ENCODE results near the gene DARS2. TPM values are rescaled to one million over a fixed set of nuclear protein-coding genes. Genes with fewer than 3 reads are reported as not detected.

Gene DARS2
- total RNA-seq, 1 donor = 15.6 TPM

DNA sequence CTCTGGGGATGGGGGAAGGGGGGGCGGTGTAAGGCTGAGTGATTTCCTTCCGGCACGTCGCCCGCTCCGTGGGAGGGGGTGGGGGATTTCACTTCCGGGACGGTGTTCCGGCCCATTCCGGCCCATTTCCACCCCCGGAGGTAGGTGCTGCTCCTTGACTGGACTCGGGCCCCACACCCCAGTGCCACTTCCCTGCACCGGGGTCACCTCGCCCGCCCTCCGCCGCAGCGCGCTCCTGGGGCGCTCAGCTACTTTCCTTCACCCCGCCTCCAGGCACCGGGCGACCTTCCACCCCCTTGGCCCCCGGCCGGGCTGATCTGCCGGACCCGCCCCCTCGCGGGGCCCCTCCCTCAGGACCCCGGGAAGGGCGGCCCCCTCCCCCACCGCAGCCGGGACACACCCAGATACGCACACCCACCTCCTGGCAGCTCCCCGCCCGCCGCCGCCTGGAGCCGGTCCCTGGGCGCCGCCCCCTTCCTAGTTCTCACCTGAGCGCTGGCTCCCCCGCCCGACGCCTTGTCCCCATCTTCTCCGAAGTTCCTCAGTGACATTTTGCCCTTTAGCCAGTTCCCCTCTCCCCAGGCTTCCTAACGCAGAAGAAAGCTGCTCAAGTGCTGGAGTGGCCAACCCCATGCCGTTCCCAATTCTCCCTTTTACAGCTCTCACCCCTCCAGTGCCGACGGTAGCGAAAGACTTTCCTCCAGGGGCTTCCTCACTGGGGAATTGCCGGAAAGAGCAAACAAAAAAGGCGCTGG is 44.0 kb downstream of the DARS2 start, which contains the start of gene ZBTB37:
TSS of gene ZBTB37 (plus strand) at position 115 of the 755 bp plus-strand sequence. CDS start 1,846 bp downstream, outside the sequence.
- peak within 1 kb of the TSS; percentile 85 for H3K27ac ChIP-seq (ENCODE audit: low read depth, low read length)
- peak within 1 kb of the TSS; percentile 96 for H3K4me3 ChIP-seq (ENCODE audit: insufficient read depth, low read length)
- H2AFZ ChIP-seq (ENCODE audit: low read length) = peak within 1 kb of the TSS; percentile 61
- H3K4me1 ChIP-seq (ENCODE audit: insufficient read depth, low read length) = peaks cover 20% of the 10 kb centered on the region
- peak; percentile 83 for DNase-seq (ENCODE audit: insufficient read length, low spot score, missing footprints)
- peaks cover 37% of the 10 kb centered on the region for H3K79me2 ChIP-seq (ENCODE audit: insufficient read depth, low read length)
- H3K9me3 ChIP-seq (ENCODE audit: low read depth, low read length) = no peaks in the 10 kb centered on the region
- no peaks in the 10 kb centered on the region for H3K27me3 ChIP-seq (ENCODE audit: insufficient read depth, low read length)
- H4K20me1 ChIP-seq (ENCODE audit: insufficient read depth, low read length) = peaks cover 42% of the 10 kb centered on the region
- TF ChIP-seq, protein P1, sequence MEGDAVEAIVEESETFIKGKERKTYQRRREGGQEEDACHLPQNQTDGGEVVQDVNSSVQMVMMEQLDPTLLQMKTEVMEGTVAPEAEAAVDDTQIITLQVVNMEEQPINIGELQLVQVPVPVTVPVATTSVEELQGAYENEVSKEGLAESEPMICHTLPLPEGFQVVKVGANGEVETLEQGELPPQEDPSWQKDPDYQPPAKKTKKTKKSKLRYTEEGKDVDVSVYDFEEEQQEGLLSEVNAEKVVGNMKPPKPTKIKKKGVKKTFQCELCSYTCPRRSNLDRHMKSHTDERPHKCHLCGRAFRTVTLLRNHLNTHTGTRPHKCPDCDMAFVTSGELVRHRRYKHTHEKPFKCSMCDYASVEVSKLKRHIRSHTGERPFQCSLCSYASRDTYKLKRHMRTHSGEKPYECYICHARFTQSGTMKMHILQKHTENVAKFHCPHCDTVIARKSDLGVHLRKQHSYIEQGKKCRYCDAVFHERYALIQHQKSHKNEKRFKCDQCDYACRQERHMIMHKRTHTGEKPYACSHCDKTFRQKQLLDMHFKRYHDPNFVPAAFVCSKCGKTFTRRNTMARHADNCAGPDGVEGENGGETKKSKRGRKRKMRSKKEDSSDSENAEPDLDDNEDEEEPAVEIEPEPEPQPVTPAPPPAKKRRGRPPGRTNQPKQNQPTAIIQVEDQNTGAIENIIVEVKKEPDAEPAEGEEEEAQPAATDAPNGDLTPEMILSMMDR (IDR thresholded peaks at IDR 0.05; ENCODE audit: extremely low read depth, low read depth, low read length) = no peak
- peak within 1 kb of the TSS; percentile 93 for H3K4me2 ChIP-seq (ENCODE audit: insufficient read depth, low read length)
- H3K36me3 ChIP-seq (ENCODE audit: insufficient read depth, low read length) = peaks cover 52% of the 10 kb centered on the region

DNA sequence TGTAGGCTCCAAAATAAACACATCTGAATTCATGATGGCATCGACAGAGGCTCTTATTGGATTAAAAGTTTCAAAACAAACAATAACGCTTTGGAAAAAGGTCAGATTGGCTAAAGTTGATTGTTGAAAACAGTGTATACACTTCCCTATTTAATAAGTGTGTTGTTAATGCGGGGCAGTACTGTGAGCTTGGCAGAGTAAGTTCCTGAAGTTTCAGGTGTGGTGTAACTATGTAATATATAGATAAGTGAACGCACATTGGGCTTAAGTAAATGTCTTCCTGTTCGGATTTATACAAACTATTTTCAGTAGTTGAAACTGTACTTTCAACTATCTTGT is 44.5 kb downstream of the DARS2 start:
- peak overlapping the region; percentile 93 for H3K4me2 ChIP-seq (ENCODE audit: insufficient read depth, low read length)
- H3K36me3 ChIP-seq (ENCODE audit: insufficient read depth, low read length) = peaks cover 47% of the 10 kb centered on the region
- peaks cover 37% of the 10 kb centered on the region for H3K79me2 ChIP-seq (ENCODE audit: insufficient read depth, low read length)
- peak overlapping the region; percentile 55 for H2AFZ ChIP-seq (ENCODE audit: low read length)
- peak overlapping the region; percentile 16 for H3K27ac ChIP-seq (ENCODE audit: low read depth, low read length)
- TF ChIP-seq, protein P1 (IDR thresholded peaks at IDR 0.05; ENCODE audit: extremely low read depth, low read depth, low read length) = no peak
- peaks cover 37% of the 10 kb centered on the region for H4K20me1 ChIP-seq (ENCODE audit: insufficient read depth, low read length)
- peak; percentile 42 for DNase-seq (ENCODE audit: insufficient read length, low spot score, missing footprints)
- no peaks in the 10 kb centered on the region for H3K27me3 ChIP-seq (ENCODE audit: insufficient read depth, low read length)
- peak overlapping the region; percentile 96 for H3K4me3 ChIP-seq (ENCODE audit: insufficient read depth, low read length)
- H3K9me3 ChIP-seq (ENCODE audit: low read depth, low read length) = no peaks in the 10 kb centered on the region
- H3K4me1 ChIP-seq (ENCODE audit: insufficient read depth, low read length) = peaks cover 20% of the 10 kb centered on the region

DNA sequence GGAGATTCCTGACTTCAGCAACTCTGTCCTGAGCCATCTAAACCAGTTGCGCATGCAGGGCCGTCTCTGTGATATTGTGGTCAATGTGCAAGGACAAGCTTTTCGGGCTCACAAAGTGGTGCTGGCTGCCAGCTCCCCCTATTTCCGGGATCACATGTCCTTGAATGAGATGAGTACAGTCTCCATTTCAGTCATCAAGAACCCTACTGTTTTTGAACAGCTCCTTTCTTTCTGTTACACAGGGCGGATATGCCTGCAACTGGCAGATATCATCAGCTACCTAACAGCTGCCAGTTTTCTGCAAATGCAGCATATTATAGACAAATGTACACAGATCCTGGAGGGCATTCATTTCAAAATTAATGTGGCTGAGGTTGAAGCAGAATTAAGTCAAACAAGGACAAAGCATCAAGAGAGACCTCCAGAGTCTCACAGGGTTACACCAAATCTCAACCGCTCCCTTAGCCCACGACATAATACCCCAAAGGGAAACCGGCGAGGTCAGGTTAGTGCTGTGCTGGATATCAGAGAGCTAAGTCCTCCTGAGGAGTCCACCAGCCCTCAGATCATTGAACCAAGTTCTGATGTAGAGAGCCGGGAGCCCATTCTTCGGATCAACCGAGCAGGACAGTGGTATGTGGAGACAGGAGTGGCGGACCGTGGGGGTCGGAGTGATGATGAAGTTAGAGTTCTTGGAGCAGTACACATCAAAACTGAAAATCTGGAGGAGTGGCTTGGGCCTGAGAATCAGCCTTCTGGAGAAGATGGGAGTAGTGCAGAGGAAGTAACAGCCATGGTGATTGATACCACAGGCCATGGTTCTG is 46.0 kb downstream of the DARS2 start:
- H3K36me3 ChIP-seq (ENCODE audit: insufficient read depth, low read length) = peaks cover 33% of the 10 kb centered on the region
- DNase-seq (ENCODE audit: insufficient read length, low spot score, missing footprints) = peak; percentile 18
- H3K79me2 ChIP-seq (ENCODE audit: insufficient read depth, low read length) = peaks cover 33% of the 10 kb centered on the region
- TF ChIP-seq, protein P1 (IDR thresholded peaks at IDR 0.05; ENCODE audit: extremely low read depth, low read depth, low read length) = no peak
- H3K9me3 ChIP-seq (ENCODE audit: low read depth, low read length) = no peaks in the 10 kb centered on the region
- H2AFZ ChIP-seq (ENCODE audit: low read length) = no peak overlapping the region
- no peak overlapping the region for H3K27ac ChIP-seq (ENCODE audit: low read depth, low read length)
- H3K27me3 ChIP-seq (ENCODE audit: insufficient read depth, low read length) = no peaks in the 10 kb centered on the region
- H3K4me3 ChIP-seq (ENCODE audit: insufficient read depth, low read length) = no peak overlapping the region
- H4K20me1 ChIP-seq (ENCODE audit: insufficient read depth, low read length) = peaks cover 23% of the 10 kb centered on the region
- H3K4me1 ChIP-seq (ENCODE audit: insufficient read depth, low read length) = peaks cover 14% of the 10 kb centered on the region
- H3K4me2 ChIP-seq (ENCODE audit: insufficient read depth, low read length) = no peak overlapping the region

DNA sequence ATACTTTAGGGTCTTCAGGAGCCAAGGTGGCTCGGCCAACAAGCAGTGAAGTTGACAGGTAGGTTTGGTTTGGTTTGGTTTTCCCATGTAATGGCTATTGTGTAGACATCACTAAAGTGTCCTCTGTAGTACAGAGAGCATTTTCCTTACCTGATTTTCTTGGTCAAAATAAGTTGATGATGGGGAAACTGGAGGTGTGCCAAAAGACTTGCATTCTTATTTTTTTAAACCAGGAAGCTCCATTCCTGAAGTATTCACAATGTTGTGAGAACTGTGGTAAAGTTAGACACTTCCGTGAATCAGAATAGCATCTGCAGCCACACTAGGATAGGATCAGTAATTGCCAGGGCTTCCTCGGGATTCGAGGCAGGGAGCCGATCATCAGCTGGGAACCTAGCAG is 46.6 kb downstream of the DARS2 start:
- Histone ChIP-seq H3K4me1 (ENCODE audit: insufficient read depth, low read length) (peaks cover 8% of the 10 kb centered on the region), H3K36me3 (ENCODE audit: insufficient read depth, low read length) (peaks cover 32% of the 10 kb centered on the region), H3K9me3 (ENCODE audit: low read depth, low read length) (no peaks in the 10 kb centered on the region), H4K20me1 (ENCODE audit: insufficient read depth, low read length) (peaks cover 16% of the 10 kb centered on the region), H3K4me3 (ENCODE audit: insufficient read depth, low read length) (no peak overlapping the region), H2AFZ (ENCODE audit: low read length) (no peak overlapping the region), H3K4me2 (ENCODE audit: insufficient read depth, low read length) (no peak overlapping the region), H3K27me3 (ENCODE audit: insufficient read depth, low read length) (no peaks in the 10 kb centered on the region), H3K27ac (ENCODE audit: low read depth, low read length) (no peak overlapping the region), H3K79me2 (ENCODE audit: insufficient read depth, low read length) (peaks cover 27% of the 10 kb centered on the region)
- DNase-seq (ENCODE audit: insufficient read length, low spot score, missing footprints) = no peak
- TF ChIP-seq, protein P1 (IDR thresholded peaks at IDR 0.05; ENCODE audit: extremely low read depth, low read depth, low read length) = no peak

Data from osteoblast (primary cell).